Measurements from ENCODE around the gene PDGFB.

DNA sequence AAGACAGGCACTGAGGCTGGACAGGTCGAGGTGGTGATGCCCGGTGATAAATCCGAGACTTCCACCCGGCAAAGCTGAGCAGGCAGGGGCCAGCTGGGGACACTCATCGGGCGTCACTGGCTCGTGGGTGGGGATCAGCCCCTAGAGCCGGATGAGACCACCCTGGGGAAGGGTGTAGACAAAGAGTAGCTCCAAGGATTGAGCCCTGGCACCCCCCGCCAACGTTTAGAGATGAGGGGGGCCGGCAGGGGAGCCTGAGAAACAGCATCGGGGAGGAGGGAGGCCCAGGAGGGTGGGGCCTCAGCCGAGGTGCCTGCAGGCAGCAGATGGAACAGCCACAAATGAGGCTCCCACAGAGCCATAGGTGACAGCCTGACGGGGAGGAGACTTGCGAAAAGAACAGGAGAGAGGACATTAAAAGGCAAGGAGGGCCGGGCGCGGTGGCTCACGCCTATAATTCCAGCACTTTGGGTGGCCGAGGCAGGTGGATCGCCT is 64.9 kb downstream of the PDGFB start:
- TF ChIP-seq, protein P1, sequence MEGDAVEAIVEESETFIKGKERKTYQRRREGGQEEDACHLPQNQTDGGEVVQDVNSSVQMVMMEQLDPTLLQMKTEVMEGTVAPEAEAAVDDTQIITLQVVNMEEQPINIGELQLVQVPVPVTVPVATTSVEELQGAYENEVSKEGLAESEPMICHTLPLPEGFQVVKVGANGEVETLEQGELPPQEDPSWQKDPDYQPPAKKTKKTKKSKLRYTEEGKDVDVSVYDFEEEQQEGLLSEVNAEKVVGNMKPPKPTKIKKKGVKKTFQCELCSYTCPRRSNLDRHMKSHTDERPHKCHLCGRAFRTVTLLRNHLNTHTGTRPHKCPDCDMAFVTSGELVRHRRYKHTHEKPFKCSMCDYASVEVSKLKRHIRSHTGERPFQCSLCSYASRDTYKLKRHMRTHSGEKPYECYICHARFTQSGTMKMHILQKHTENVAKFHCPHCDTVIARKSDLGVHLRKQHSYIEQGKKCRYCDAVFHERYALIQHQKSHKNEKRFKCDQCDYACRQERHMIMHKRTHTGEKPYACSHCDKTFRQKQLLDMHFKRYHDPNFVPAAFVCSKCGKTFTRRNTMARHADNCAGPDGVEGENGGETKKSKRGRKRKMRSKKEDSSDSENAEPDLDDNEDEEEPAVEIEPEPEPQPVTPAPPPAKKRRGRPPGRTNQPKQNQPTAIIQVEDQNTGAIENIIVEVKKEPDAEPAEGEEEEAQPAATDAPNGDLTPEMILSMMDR (IDR thresholded peaks at IDR 0.05; ENCODE audit: poor library complexity): no peak
- no peak for TF ChIP-seq EZH2 (IDR thresholded peaks at IDR 0.05; ENCODE audit: borderline replicate concordance)

All from hepatocyte (in vitro differentiated cells).